ENCODE results near the gene ARMC5. TPM values are rescaled to one million over a fixed set of nuclear protein-coding genes. Genes with fewer than 3 reads are reported as not detected.

The ARMC5 gene
- total and polyA plus RNA-seq, 9 of the 15 experiments (the other 6 are each of a cell fraction or from before 2014, with no cell fraction given), result 0.11 to 13.5 (median 2.1) TPM

GRCh38 chr16:31460582-31461002 lies 1.3 kb downstream of the ARMC5 start (continued):
- TF ChIP-seq CUX1 (CRISPR knock-in tag; IDR thresholded peaks at IDR 0.05) (no peak), RUNX1 (IDR thresholded peaks at IDR 0.05; ENCODE audit: low read depth) (no peak), ZNF561 (CRISPR knock-in tag; conservative IDR thresholded peaks at IDR 0.05) (no peak), HBP1 (CRISPR knock-in tag; IDR thresholded peaks at IDR 0.05) (no peak), ZBTB2 (IDR thresholded peaks at IDR 0.05) (no peak), ATF3 (IDR thresholded peaks at IDR 0.05) (no peak), ATF3 (CRISPR knock-in tag; conservative IDR thresholded peaks at IDR 0.05) (no peak), FOXJ3 (CRISPR knock-in tag; IDR thresholded peaks at IDR 0.05) (no peak), SREBF1 (IDR thresholded peaks at IDR 0.05; ENCODE audit: borderline replicate concordance, low read depth, low read length) (no peak), ZFX (CRISPR knock-in tag; IDR thresholded peaks at IDR 0.05) (no peak), TEAD4 (IDR thresholded peaks at IDR 0.05; ENCODE audit: low read length) (no peak), TEAD4 (CRISPR knock-in tag; IDR thresholded peaks at IDR 0.05; ENCODE audit: borderline replicate concordance) (no peak), TSC22D4 (tag; IDR thresholded peaks at IDR 0.05) (no peak), SIN3A (IDR thresholded peaks at IDR 0.05; ENCODE audit: borderline replicate concordance in 2 of 2, control insufficient read depth in 1 of 2, low read depth in 2 of 2, low read length in 2 of 2) (no peak), ARHGAP35 (IDR thresholded peaks at IDR 0.05; ENCODE audit: partially characterized antibody) (no peak), ZBTB33 (CRISPR knock-in tag; IDR thresholded peaks at IDR 0.05) (no peak), ZFP1 (CRISPR knock-in tag; IDR thresholded peaks at IDR 0.05) (0 out of 2 replicates have a peak, but pooled peaks have one; percentile 18), ZFP36 (IDR thresholded peaks at IDR 0.05; ENCODE audit: low read depth, low read length, partially characterized antibody) (no peak)
